ENCODE measurements around the gene TOP2B. TPM values are rescaled to one million over a fixed set of nuclear protein-coding genes. Genes with fewer than 3 reads are reported as not detected.

Gene TOP2B
- total and polyA plus RNA-seq, 2 experiments from 2014 or later, result 92.0 to 179 TPM

DNA sequence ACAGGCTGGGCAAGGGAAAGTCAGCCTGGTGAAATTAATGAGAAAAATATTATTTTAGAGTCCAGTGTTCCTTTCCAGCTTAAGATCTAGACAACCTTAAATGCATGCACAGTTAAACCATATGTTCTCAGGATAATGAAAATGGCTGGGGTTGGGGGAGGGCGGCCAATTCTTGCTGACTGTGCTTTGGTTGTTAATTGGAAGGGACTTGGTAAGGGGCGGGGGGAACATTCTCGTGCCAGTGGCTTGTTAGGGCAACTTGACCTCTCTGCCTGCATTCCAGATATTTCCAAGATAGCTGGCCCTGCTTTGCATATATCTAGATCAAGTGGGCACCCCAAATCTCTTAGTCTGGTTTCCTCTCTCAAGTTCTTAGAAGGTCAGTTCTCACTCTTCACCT, 112.5 kb downstream of the TOP2B start (continued):
- TF ChIP-seq ZNF331 (CRISPR knock-in tag; IDR thresholded peaks at IDR 0.05; ENCODE audit: low read depth) (no peak), JUNB (IDR thresholded peaks at IDR 0.05; ENCODE audit: unreplicated experiment) (no peak), CREB1 (CRISPR knock-in tag; IDR thresholded peaks at IDR 0.05; ENCODE audit: low read depth) (no peak), EZH2 (IDR thresholded peaks at IDR 0.05; ENCODE audit: low read depth, unreplicated experiment) (no peak), REST (IDR thresholded peaks at IDR 0.05; ENCODE audit: unreplicated experiment) (no peak), NANOG (IDR thresholded peaks at IDR 0.05; ENCODE audit: borderline replicate concordance) (no peak), EZH2phosphoT487 (IDR thresholded peaks at IDR 0.05; ENCODE audit: unreplicated experiment) (no peak), ZNF114 (CRISPR knock-in tag; IDR thresholded peaks at IDR 0.05) (no peak)
- TF ChIP-seq, protein P1, sequence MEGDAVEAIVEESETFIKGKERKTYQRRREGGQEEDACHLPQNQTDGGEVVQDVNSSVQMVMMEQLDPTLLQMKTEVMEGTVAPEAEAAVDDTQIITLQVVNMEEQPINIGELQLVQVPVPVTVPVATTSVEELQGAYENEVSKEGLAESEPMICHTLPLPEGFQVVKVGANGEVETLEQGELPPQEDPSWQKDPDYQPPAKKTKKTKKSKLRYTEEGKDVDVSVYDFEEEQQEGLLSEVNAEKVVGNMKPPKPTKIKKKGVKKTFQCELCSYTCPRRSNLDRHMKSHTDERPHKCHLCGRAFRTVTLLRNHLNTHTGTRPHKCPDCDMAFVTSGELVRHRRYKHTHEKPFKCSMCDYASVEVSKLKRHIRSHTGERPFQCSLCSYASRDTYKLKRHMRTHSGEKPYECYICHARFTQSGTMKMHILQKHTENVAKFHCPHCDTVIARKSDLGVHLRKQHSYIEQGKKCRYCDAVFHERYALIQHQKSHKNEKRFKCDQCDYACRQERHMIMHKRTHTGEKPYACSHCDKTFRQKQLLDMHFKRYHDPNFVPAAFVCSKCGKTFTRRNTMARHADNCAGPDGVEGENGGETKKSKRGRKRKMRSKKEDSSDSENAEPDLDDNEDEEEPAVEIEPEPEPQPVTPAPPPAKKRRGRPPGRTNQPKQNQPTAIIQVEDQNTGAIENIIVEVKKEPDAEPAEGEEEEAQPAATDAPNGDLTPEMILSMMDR (conservative IDR thresholded peaks at IDR 0.05; ENCODE audit: low read depth in 2 of 2), result no peak

GRCh38 chr3:25548836-25549235, 115.9 kb downstream of the TOP2B start:
- no peaks in the 10 kb centered on the region for H3F3A ChIP-seq (replicated peaks; ENCODE audit: low read depth)
- no peak for TF ChIP-seq CREB1 (CRISPR knock-in tag; IDR thresholded peaks at IDR 0.05; ENCODE audit: low read depth)
- no peak for TF ChIP-seq REST (IDR thresholded peaks at IDR 0.05; ENCODE audit: unreplicated experiment)
- TF ChIP-seq ZNF331 (CRISPR knock-in tag; IDR thresholded peaks at IDR 0.05; ENCODE audit: low read depth), result no peak
- TF ChIP-seq JUNB (IDR thresholded peaks at IDR 0.05; ENCODE audit: unreplicated experiment), result no peak
- no peak for TF ChIP-seq EZH2 (IDR thresholded peaks at IDR 0.05; ENCODE audit: low read depth, unreplicated experiment)

More at GRCh38 chr3:25548836-25549235, 115.9 kb downstream of the TOP2B start:
- Histone ChIP-seq H3K27me3 (ENCODE audit: insufficient read depth) (no peaks in the 10 kb centered on the region), H2AFZ (no peak overlapping the region), H3K36me3 (ENCODE audit: insufficient read depth) (no peaks in the 10 kb centered on the region), H3K4me1 (ENCODE audit: insufficient read depth) (no peaks in the 10 kb centered on the region), H3K4me2 (no peak overlapping the region), H3K9me2 (ENCODE audit: insufficient read depth) (peaks cover 9% of the 10 kb centered on the region; the same call in 1 of the 2 replicates), H3K4me3 (no peak overlapping the region), H3K79me2 (replicated peaks; ENCODE audit: insufficient read depth) (no peaks in the 10 kb centered on the region), H3K27ac (ENCODE audit: low read depth) (no peak overlapping the region), H4K20me1 (replicated peaks; ENCODE audit: insufficient read depth) (no peaks in the 10 kb centered on the region)
- Mint-ChIP-seq H3K9me3 (peaks cover 3% of the 10 kb centered on the region; the same call in 2 of the 3 replicates), H3K27me3 (ENCODE audit: insufficient read depth, low read depth, poor library complexity) (no peaks in the 10 kb centered on the region), H3K27ac (no peak overlapping the region), H3K36me3 (ENCODE audit: low read depth) (no peaks in the 10 kb centered on the region), H3K4me3 (no peak overlapping the region), H3K4me1 (peaks cover 4% of the 10 kb centered on the region; the same call in 2 of the 3 replicates)
- ATAC-seq (no peak), DNase-seq (ENCODE audit: low spot score) (no peak)

All from GM23338 (cell line).